SK-N-SH treated with all-trans-retinoic acid at 6 μM for 48 hours (cell line): ENCODE data around the gene GNRH2.

Experiments
- ZC3H10 ChIP-seq: fragments of 250-450 bp; sonication (Bioruptor Pico); IDR thresholded peaks from 2 replicates; pipeline ENCODE4 v1.5.1; 2021; ENCODE audit warnings: mild to moderate bottlenecking, moderate library complexity
- ZFP30 ChIP-seq: fragments of 450-650 bp; formaldehyde crosslinking; IDR thresholded peaks from 2 replicates; pipeline ENCODE4 v1.5.0; 2022; ENCODE audit warnings: mild to moderate bottlenecking, moderate library complexity

GRCh38 chr20:3045816-3046676, 2.6 kb downstream of the GNRH2 start, which contains the start of gene MRPS26:
- TF ChIP-seq ZFP30 (CRISPR knock-in tag) (no peak), ZC3H10 (no peak)
